PC-9 (cell line): ENCODE results near the gene NUDT9. TPM values are rescaled to one million over a fixed set of nuclear protein-coding genes. Genes with fewer than 3 reads are reported as not detected.

Source experiments
- Bru-seq: library from RNA; stranded (reverse); fragments of 400-500 nt; gene quantifications from one replicate; lab custom pipeline; 2021; lab: Mats Ljungman, UMichigan
- BruChase-seq, 2 experiments: library from RNA; stranded (reverse); fragments of 400-500 nt; gene quantifications; one replicate each; lab custom pipeline; 2021; lab: Mats Ljungman, UMichigan
- BruUV-seq: library from RNA; stranded (reverse); fragments of 400-500 nt; replicated peaks from 2 replicates; lab custom pipeline; 2021; lab: Mats Ljungman, UMichigan
- CTCF ChIA-PET: fragments of 300-600 bp; sonication (Branson Sonifier 250); formaldehyde crosslinking; loops from one replicate; lab custom pipeline; 2022; ENCODE audit warnings: antibody characterized with exemption; lab: Charles Lee
- POLR2A ChIA-PET: fragments of 300-600 bp; sonication (Branson Sonifier 250); formaldehyde crosslinking; loops from one replicate; lab custom pipeline; 2022; ENCODE audit warnings: antibody characterized with exemption; ENCODE audit not compliant: unreplicated experiment; lab: Charles Lee
- DNase-seq, 2 experiments: peaks; one replicate each; pipeline versions ENCODE4 v3.0.0 to v3.0.0-alpha.2; 2015 to 2022; ENCODE audit warnings: mixed read lengths in 1 of 2
- H2AFZ ChIP-seq: fragments of 200-600 bp; sonication (generic); 2 replicates; pipeline ENCODE4 v1.8.1; 2017; ENCODE audit warnings: antibody characterized with exemption
- H3F3A ChIP-seq: fragments of 200-600 bp; sonication (generic); 2 replicates; pipeline ENCODE4 v1.8.1; 2017; ENCODE audit warnings: antibody characterized with exemption, mild to moderate bottlenecking, low read depth; ENCODE audit not compliant: insufficient read depth
- H3K27ac ChIP-seq: fragments of 200-600 bp; sonication (generic); 2 replicates; pipeline ENCODE4 v1.6.1; 2016; ENCODE audit warnings: mixed run types
- H3K27me3 ChIP-seq: fragments of 200-600 bp; sonication (generic); 2 replicates; pipeline ENCODE4 v1.6.1; 2016; ENCODE audit warnings: low read depth, mixed run types; ENCODE audit not compliant: insufficient read depth
- H3K36me3 ChIP-seq: fragments of 200-600 bp; sonication (generic); 2 replicates; pipeline ENCODE4 v1.6.1; 2016; ENCODE audit warnings: low read depth, mixed run types
- H3K4me1 ChIP-seq: fragments of 200-600 bp; sonication (generic); replicated peaks from 2 replicates; pipeline ENCODE4 v1.6.1; 2016; ENCODE audit warnings: mixed run types; ENCODE audit not compliant: insufficient read depth
- H3K4me2 ChIP-seq: fragments of 200-600 bp; sonication (generic); 2 replicates; pipeline ENCODE4 v1.6.1; 2017; ENCODE audit warnings: mixed run types
- H3K4me3 ChIP-seq: fragments of 200-600 bp; sonication (generic); 2 replicates; pipeline ENCODE4 v1.6.1; 2016; ENCODE audit warnings: mixed run types
- H3K79me2 ChIP-seq: fragments of 200-600 bp; sonication (generic); 2 replicates; pipeline ENCODE4 v1.6.1; 2017; ENCODE audit warnings: low read depth, mixed run types
- H3K9me2 ChIP-seq: fragments of 200-600 bp; sonication (generic); 2 replicates; pipeline ENCODE4 v1.8.1; 2017; ENCODE audit warnings: mild to moderate bottlenecking; ENCODE audit not compliant: insufficient read depth
- H3K9me3 ChIP-seq: fragments of 200-600 bp; sonication (generic); 2 replicates; pipeline ENCODE4 v1.8.1; 2016; ENCODE audit warnings: low read depth; ENCODE audit not compliant: insufficient read depth
- H4K20me1 ChIP-seq: fragments of 200-600 bp; sonication (generic); 2 replicates; pipeline ENCODE4 v1.8.1; 2017; ENCODE audit not compliant: insufficient read depth
- CTCF ChIP-seq: fragments of 200-600 bp; sonication (generic); conservative IDR thresholded peaks from 2 replicates; pipeline ENCODE4 v1.6.1; 2017; ENCODE audit warnings: mixed run types, antibody characterized with exemption, mild to moderate bottlenecking, moderate library complexity
- EZH2 ChIP-seq: fragments of 200-600 bp; sonication (generic); IDR thresholded peaks from 2 replicates; pipeline ENCODE4 v1.8.0; 2017; ENCODE audit warnings: antibody characterized with exemption, low read depth
- intact Hi-C: fragments of 100-400 bp; cut with micrococcal nuclease; formaldehyde crosslinking; loops from one replicate; pipeline ENCODE4 v1.10.0; 2022; ENCODE audit not compliant: unreplicated experiment
- long read RNA-seq: library from polyadenylated mRNA; stranded (forward); transcript quantifications from one replicate; pipeline ENCODE4 v2.0.0, GENCODE V29; 2022
- total RNA-seq: library from RNA; stranded (reverse); gene quantifications from 2 replicates; pipeline ENCODE4 v1.2.3, GENCODE V29; 2021

NUDT9 gene
- 14.7 and 15.3 TPM in 2 replicates for total RNA-seq
- percentile 65 among the genes with signal in this experiment for Bru-seq, nascent RNA
- BruChase-seq, experiment 1, labeled RNA remaining after a 2-hour chase = percentile 61 among the genes with signal in this experiment
- percentile 56 among the genes with signal in this experiment for BruChase-seq, experiment 2, labeled RNA remaining after a 6-hour chase
- long read RNA-seq, transcript NUDT9-201 (8 exons, 1,701 nt) = major isoform, 30 of 42 reads
- long read RNA-seq, partial matches to known transcripts = 3 of 42 reads
- long read RNA-seq, other reads (novel, unspliced or antisense) = 6 of 42 reads

GRCh38 chr4:87422104-87423052 is at the start of gene NUDT9:
NUDT9 (plus strand) TSS chr4:87422573; CDS start chr4:87422906, 333 bp downstream.
- BruUV-seq = TSS peak; percentile 96
- Histone ChIP-seq H3K36me3 (no peaks in the 10 kb centered on the region), H3K9me3 (no peaks in the 10 kb centered on the region), H3K4me2 (peak within 1 kb of the TSS; percentile 88), H4K20me1 (no peaks in the 10 kb centered on the region), H3K4me3 (peak within 1 kb of the TSS; percentile 87), H3K4me1 (peaks cover 13% of the 10 kb centered on the region; the same call in 1 of the 2 replicates), H3F3A (no peaks in the 10 kb centered on the region), H3K9me2 (no peaks in the 10 kb centered on the region), H3K79me2 (peaks cover 37% of the 10 kb centered on the region), H2AFZ (peak within 1 kb of the TSS; percentile 92), H3K27me3 (no peaks in the 10 kb centered on the region), H3K27ac (peak within 1 kb of the TSS; percentile 80)
- DNase-seq = peak; percentile 74 to 83
- TF ChIP-seq EZH2 (no peak), CTCF (no peak)
- ChIA-PET CTCF (no interaction called here), POLR2A (interaction anchor here (0.6 to 1.4 kb wide), 4 partner anchors 18 to 444 kb away, joined by 3 to 5 read pairs (median 4); partner anchors contain the start of gene HSD17B11)
- intact Hi-C loops = loop anchor here (2.0 kb wide), 1 partner anchor 32 kb away; the partner anchor contains the start of gene HSD17B11

- peaks cover 4% of the 10 kb centered on the region; the same call in 1 of the 2 replicates for H3F3A ChIP-seq
- no peaks in the 10 kb centered on the region for H3K9me2 ChIP-seq
- no peak overlapping the region for H3K4me3 ChIP-seq
- H3K9me3 ChIP-seq = no peaks in the 10 kb centered on the region
- no TSS peak for BruUV-seq
- no peaks in the 10 kb centered on the region for H3K79me2 ChIP-seq
- H4K20me1 ChIP-seq = no peaks in the 10 kb centered on the region
- intact Hi-C loops = loop anchor here (1.0 to 2.0 kb wide), 2 partner anchors 89 to 473 kb away; no protein-coding TSS in a partner anchor
- no peaks in the 10 kb centered on the region for H3K4me1 ChIP-seq
- ChIA-PET CTCF (interaction anchor here (0.6 kb wide), 1 partner anchor 1140 kb away, joined by 10 read pairs; no protein-coding TSS in a partner anchor), POLR2A (no interaction called here)
- no peak overlapping the region for H3K27ac ChIP-seq
- no peaks in the 10 kb centered on the region for H3K27me3 ChIP-seq
- no peak overlapping the region for H2AFZ ChIP-seq
- no peak overlapping the region for H3K4me2 ChIP-seq
- no peak for DNase-seq
- no peaks in the 10 kb centered on the region for H3K36me3 ChIP-seq
- TF ChIP-seq CTCF (peak; percentile 64), EZH2 (no peak)
Observed at GRCh38 chr4:87375719-87376291, 46.6 kb upstream of the NUDT9 start.

GRCh38 chr4:87377816-87378215 is 44.6 kb upstream of the NUDT9 start:
- TF ChIP-seq EZH2 (no peak), CTCF (no peak)
- intact Hi-C loops = no loop called here
- no peaks in the 10 kb centered on the region for H3K36me3 ChIP-seq
- H3K27me3 ChIP-seq = no peaks in the 10 kb centered on the region
- H3K4me2 ChIP-seq = no peak overlapping the region
- no peak for DNase-seq
- BruUV-seq = no TSS peak
- CTCF ChIA-PET = no interaction called here
- H3K27ac ChIP-seq = no peak overlapping the region
- peaks cover 4% of the 10 kb centered on the region; the same call in 1 of the 2 replicates for H3F3A ChIP-seq
- POLR2A ChIA-PET = no interaction called here
- H4K20me1 ChIP-seq = no peaks in the 10 kb centered on the region
- H3K4me3 ChIP-seq = no peak overlapping the region
- H3K9me2 ChIP-seq = no peaks in the 10 kb centered on the region
- H3K9me3 ChIP-seq = no peaks in the 10 kb centered on the region
- no peak overlapping the region for H2AFZ ChIP-seq
- no peaks in the 10 kb centered on the region for H3K79me2 ChIP-seq
- H3K4me1 ChIP-seq = no peaks in the 10 kb centered on the region
